Right ventricle myocardium inferior (tissue), 1 donor: ENCODE results near the gene PDCL3. TPM values are rescaled to one million over a fixed set of nuclear protein-coding genes. Genes with fewer than 3 reads are reported as not detected.

ENCODE experiments used
- ATAC-seq: fragments of 200-7000 bp; cut with Tn5 transposase; one replicate; pipeline ENCODE4 v1.9.1; 2020; ENCODE audit warnings: mild to moderate bottlenecking, moderate library complexity
- DNase-seq: peaks from one replicate; pipeline ENCODE4 v3.0.0; 2021; ENCODE audit errors: missing footprints
- intact Hi-C: fragments of 100-400 bp; cut with DNase I; formaldehyde crosslinking; loops from one replicate; pipeline ENCODE4 v1.11.0; 2022
- total RNA-seq: library from RNA; stranded (reverse); fragmentation: NEBNext Ultra II Directional; extraction: Animal tissue kit (Norgen Biotek cat#: 25700); gene quantifications from one replicate; pipeline ENCODE4 v1.2.1, GENCODE V29; 2021
- donor health status: DM: no; HTN: yes; CAD: no; lungs with severe emphysema.

Gene PDCL3
- total RNA-seq, 1 donor from 2014 or later, result 29.2 TPM

GRCh38 chr2:100603948-100604633 lies 41.3 kb downstream of the PDCL3 start:
- intact Hi-C loops, result no loop called here
- DNase-seq (no peak), ATAC-seq (peak; percentile 28)

GRCh38 chr2:100606332-100606725 lies 43.5 kb downstream of the PDCL3 start:
- ATAC-seq (no peak), DNase-seq (no peak)
- intact Hi-C loops, result loop anchor here (2.0 to 5.0 kb wide), 2 partner anchors 126 to 378 kb away; no protein-coding TSS in a partner anchor

- peak; percentile 32 for ATAC-seq
- intact Hi-C loops, result loop anchor here (2.0 to 5.0 kb wide), 2 partner anchors 125 to 378 kb away; no protein-coding TSS in a partner anchor
Measured at GRCh38 chr2:100606726-100607343, 44.0 kb downstream of the PDCL3 start.

GRCh38 chr2:100610381-100610831 lies 47.6 kb downstream of the PDCL3 start:
- intact Hi-C loops, result no loop called here
- DNase-seq, result peak; percentile 83

More at GRCh38 chr2:100606726-100607343, 44.0 kb downstream of the PDCL3 start:
- DNase-seq, result no peak

GRCh38 chr2:100611079-100612029 lies 48.6 kb downstream of the PDCL3 start:
- intact Hi-C loops, result no loop called here
- DNase-seq, result no peak
- no peak for ATAC-seq

More at GRCh38 chr2:100610381-100610831, 47.6 kb downstream of the PDCL3 start:
- peak; percentile 69 for ATAC-seq

GRCh38 chr2:100612388-100613000 lies 49.7 kb downstream of the PDCL3 start:
- intact Hi-C loops, result no loop called here
- ATAC-seq, result no peak
- no peak for DNase-seq

GRCh38 chr2:100613719-100614118 lies 50.9 kb downstream of the PDCL3 start:
- ATAC-seq (no peak), DNase-seq (no peak)
- intact Hi-C loops, result no loop called here

GRCh38 chr2:100614455-100615000 lies 51.7 kb downstream of the PDCL3 start:
- intact Hi-C loops, result no loop called here
- DNase-seq (no peak), ATAC-seq (no peak)

- DNase-seq, result no peak
- peak; percentile 63 for ATAC-seq
- intact Hi-C loops, result no loop called here
Measured at GRCh38 chr2:100615471-100615870, 52.7 kb downstream of the PDCL3 start.

- DNase-seq (no peak), ATAC-seq (peak; percentile 62)
- intact Hi-C loops, result no loop called here
Measured at GRCh38 chr2:100615886-100616285, 53.1 kb downstream of the PDCL3 start.

GRCh38 chr2:100616841-100617390 lies 54.1 kb downstream of the PDCL3 start:
- ATAC-seq (no peak), DNase-seq (no peak)
- intact Hi-C loops, result no loop called here

GRCh38 chr2:100619951-100620350 lies 57.2 kb downstream of the PDCL3 start:
- DNase-seq (no peak), ATAC-seq (no peak)
- intact Hi-C loops, result loop anchor here (10.0 kb wide), 1 partner anchor 85 kb away; no protein-coding TSS in a partner anchor

- ATAC-seq (no peak), DNase-seq (no peak)
- intact Hi-C loops, result loop anchor here (10.0 kb wide), 1 partner anchor 84 kb away; no protein-coding TSS in a partner anchor
Measured at GRCh38 chr2:100620481-100620880, 57.7 kb downstream of the PDCL3 start.

GRCh38 chr2:100621371-100621951 lies 58.7 kb downstream of the PDCL3 start:
- ATAC-seq (no peak), DNase-seq (no peak)
- intact Hi-C loops, result loop anchor here (10.0 kb wide), 1 partner anchor 83 kb away; no protein-coding TSS in a partner anchor

- ATAC-seq (no peak), DNase-seq (no peak)
- intact Hi-C loops, result loop anchor here (10.0 kb wide), 1 partner anchor 82 kb away; no protein-coding TSS in a partner anchor
Measured at GRCh38 chr2:100623033-100623715, 60.4 kb downstream of the PDCL3 start.

GRCh38 chr2:100623930-100624329 lies 61.1 kb downstream of the PDCL3 start:
- intact Hi-C loops, result loop anchor here (10.0 kb wide), 1 partner anchor 81 kb away; no protein-coding TSS in a partner anchor
- ATAC-seq, result no peak
- no peak for DNase-seq

- intact Hi-C loops, result loop anchor here (10.0 kb wide), 1 partner anchor 80 kb away; no protein-coding TSS in a partner anchor
- no peak for DNase-seq
- no peak for ATAC-seq
Measured at GRCh38 chr2:100624536-100624935, 61.7 kb downstream of the PDCL3 start.
